HG03378 (cell line): ENCODE data around the gene TRIM66.

Experiments used
- ATAC-seq: cut with Tn5 transposase; IDR thresholded peaks from one replicate; pipeline ENCODE4 v1.9.1; 2021; ENCODE audit warnings: mild to moderate bottlenecking, moderate library complexity; ENCODE audit not compliant: unreplicated experiment

Gene TRIM66, protein sequence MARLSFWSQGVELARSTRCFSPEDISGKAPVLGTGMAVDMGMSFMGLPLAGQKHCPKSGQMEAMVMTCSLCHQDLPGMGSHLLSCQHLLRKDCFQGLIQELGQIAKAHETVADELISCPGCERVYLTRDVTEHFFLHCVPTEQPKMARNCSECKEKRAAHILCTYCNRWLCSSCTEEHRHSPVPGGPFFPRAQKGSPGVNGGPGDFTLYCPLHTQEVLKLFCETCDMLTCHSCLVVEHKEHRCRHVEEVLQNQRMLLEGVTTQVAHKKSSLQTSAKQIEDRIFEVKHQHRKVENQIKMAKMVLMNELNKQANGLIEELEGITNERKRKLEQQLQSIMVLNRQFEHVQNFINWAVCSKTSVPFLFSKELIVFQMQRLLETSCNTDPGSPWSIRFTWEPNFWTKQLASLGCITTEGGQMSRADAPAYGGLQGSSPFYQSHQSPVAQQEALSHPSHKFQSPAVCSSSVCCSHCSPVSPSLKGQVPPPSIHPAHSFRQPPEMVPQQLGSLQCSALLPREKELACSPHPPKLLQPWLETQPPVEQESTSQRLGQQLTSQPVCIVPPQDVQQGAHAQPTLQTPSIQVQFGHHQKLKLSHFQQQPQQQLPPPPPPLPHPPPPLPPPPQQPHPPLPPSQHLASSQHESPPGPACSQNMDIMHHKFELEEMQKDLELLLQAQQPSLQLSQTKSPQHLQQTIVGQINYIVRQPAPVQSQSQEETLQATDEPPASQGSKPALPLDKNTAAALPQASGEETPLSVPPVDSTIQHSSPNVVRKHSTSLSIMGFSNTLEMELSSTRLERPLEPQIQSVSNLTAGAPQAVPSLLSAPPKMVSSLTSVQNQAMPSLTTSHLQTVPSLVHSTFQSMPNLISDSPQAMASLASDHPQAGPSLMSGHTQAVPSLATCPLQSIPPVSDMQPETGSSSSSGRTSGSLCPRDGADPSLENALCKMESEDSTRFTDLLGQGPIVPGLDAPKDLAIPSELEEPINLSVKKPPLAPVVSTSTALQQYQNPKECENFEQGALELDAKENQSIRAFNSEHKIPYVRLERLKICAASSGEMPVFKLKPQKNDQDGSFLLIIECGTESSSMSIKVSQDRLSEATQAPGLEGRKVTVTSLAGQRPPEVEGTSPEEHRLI (N-terminal part only)

DNA sequence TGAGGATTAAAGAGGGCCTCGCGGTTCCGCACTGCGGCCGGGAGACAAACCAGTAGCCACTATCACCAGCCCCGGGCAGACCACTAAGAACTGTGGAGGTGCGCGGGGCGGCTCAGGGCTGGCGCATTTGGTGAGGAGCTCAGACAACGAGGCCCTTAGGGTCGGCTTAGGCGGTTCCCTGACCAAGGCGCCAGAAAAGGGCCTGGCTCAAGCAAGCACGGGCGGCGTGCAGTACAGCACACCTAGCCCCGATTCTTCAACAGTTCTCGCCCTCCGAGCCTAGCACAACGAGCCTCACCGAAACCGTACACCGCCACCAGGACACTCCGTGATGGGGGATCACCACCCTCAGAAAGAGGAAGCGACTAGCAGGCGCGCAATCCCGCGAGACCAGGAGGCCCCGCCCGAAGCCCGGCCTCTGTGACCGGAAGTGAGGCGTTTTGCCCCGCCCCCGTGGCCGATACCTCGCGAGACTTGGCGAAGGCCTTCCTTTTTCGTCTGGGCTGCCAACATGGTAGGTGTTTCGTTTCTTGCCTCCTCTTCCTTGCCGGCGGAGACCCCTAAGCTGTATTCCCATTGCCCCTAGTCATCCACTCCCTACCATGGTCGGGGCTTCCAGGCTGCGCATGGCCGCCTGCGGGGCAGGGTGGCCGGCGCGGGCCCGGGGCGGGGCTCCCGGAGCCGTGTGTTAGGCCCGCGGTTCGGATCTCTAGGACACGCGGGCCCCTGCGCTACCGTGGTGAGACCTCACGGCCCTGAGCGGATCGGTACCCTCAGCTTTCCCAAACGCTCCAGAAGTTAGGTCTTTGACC lies at the start of gene TRIM66, which contains the start of gene RPL27A:
TRIM66 (minus strand) TSS at position 363 of the 812 bp plus-strand sequence. CDS start 10,391 bp downstream, outside the sequence.
RPL27A (plus strand) TSS at position 490 of the 812 bp plus-strand sequence; CDS start at position 512, 22 bp downstream.
- peak; percentile 91 for ATAC-seq

DNA sequence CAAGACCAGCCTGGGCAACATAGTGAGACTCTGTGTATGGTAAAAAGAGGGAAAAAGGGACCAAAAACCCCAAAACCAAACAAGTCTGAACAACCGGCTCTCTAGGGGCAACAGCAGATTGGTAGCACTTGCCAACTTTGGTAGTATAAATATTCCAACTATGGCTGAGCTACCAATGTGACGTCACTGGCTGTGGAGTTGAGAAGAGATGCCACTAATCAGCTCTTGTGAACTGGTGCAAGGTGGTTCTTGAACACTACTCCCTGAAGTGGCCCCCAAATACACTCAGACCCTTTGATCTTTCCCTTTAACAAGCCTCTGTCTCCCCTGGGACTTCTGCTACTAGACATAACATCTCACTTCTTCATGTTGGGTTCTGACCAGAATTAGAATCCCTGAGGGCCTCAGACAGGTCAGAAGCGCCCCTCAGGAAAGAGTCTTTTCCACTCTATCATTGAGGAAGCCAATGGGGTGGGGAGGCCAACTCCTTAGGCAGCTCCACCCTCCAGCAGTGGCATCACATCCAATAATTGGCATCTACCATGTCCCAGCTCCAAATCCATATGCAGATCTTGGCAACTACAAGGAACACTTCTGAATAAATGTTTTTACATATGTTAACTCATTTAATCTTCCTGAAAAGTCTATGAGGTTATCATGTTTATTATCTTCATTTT lies 49.3 kb upstream of the TRIM66 start:
- no peak for ATAC-seq

DNA sequence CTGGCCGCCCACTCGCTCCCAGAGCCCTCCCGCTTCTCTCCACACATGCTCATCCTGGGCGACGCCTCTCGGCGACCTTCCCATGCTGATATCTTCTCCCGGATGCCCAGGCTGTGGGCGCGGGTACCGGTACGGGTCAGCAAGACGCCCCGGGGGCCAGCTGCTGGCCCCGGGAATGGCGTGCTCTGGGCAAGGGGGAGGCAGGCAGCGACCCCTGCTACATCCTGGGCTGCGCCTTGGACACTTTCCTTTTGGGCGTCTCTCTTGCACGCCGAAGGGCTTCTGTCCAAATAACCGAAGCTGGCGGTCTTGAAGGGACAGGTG lies 48.2 kb upstream of the TRIM66 start:
- no peak for ATAC-seq

DNA sequence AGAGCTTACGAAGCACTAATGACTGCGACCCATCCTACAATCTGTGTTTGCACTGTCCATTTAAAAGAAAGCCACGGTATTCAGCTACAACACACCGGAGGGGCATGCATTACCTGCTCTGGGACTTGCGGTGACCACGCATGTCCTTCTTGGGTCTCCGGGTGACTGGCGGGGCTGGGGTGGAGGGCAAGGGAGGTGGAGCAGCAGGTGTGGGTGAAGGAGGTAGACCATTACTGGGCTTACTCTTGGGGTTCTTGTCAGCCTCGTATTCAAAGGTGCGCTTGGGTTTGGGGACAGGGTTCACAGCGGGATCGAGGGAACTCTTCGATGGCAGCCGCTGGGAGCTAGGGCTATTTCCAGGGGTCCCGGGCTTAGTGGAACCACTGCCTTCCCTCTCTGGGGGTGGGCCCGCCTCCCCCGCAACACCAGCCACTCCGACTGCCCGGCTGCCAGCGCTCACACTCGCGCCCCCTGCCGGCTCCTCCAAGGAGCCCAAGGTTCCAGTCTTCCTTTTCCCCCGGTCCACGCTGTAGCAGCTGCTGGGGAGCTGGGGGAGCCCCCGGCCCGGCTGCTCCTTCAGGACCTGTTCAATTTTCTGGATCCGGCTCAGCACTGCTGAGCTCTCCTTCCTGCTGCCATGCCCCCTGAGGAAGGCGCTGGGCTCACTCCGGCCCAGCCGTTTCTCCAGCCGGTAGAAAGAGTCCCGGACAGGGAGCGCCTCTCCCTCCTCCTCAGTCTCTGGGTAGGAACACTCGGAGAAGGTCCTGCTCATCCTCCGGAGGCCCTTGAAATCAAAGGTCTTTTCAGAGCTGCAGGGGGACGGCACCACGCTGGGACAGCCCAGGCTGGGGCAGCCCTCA lies 47.6 kb upstream of the TRIM66 start:
- ATAC-seq, result no peak

DNA sequence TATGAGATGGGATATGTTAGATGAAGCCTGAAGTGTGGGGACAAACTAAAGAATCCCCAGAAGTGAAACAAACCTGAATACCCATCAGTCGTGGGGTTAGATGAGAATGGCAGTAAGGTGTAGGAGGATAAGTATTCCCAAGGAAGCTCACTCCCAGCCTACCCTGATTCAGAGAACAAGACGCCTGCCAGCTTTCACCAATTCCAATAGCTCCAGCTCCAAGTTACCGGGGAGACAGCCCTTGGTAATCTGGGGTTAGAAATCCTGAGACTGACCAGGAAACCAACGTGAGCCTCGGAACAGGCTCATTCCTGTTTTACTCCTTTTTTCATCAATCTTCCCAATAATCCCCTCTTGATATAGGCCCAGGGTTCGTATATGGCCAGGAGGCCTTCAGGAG lies 46.6 kb upstream of the TRIM66 start:
- ATAC-seq, result no peak

DNA sequence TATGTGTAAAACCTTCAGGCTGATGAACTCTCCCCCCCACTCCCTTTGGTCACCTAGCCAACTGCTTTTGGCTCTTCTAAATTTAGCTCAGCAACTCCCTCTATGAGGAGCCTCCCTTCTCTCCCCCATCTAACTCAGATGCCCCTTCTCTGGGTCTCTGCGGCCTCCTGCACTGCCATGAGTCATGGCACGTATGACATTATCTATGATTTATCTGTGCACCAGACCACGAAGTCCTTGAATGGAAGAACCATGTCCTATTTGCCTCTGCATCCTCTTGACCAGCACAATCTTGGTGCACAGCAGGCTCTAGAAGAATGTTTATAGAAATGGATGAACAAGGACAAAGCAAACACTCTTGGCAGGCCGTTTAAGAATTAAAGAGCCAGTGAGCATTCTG lies 46.1 kb upstream of the TRIM66 start:
- no peak for ATAC-seq

DNA sequence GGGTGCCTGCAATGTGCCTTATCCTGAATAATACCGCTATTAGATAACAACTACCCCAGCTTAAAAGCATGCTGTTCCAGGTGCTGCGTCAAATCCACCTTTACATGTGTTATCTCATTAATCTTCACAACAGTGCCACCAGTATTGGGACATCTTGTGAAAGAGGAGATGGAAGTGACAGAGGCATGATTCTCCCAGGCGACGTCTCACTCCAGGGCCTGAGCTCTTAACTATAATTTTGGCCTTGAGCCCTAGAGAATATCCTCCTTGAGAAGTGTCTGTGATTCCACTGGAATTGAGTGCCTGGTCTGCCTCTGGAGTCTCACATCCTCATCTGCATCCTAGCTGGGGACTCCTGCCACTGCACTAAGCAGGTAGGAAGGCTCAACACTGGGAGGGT lies 43.9 kb upstream of the TRIM66 start:
- no peak for ATAC-seq

DNA sequence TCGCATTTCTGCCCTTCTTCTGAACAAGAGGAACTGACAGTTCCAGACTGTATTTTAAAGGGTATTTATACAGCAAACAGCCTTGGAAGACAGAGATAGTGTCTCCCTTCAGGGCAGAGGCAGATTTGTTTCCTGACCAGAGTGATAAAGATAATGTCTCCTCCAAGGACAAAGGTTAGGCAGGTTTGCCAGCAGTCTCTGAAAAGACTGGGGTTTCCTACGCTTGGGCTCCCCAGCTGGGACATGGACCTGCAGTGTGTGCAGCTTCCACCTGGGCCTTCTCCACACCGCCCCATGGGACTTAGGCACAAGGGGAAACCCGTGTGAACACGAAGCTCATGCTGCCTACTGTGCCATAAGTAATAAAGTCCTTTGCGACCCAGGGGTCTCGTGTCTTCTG lies 42.2 kb upstream of the TRIM66 start:
- ATAC-seq, result no peak

DNA sequence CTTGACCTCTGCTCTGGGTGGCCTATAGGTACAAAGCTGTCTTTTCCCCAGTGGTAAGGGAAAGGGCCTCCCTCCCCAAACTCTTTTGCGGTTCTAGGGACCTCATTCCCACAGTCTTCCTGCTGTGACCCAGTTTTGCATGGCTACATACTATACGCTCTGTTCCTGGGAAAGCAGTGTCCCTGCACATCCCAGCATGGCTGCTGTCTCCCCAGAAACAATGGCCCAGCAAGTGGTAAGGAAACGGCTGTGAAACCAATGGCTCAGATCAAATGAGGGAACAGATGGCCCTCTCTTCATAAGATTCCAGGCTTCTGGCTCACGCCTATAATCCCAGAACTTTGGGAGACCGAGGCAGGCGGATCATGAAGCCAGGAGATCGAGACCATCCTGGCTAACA lies 41.2 kb upstream of the TRIM66 start:
- ATAC-seq, result no peak

DNA sequence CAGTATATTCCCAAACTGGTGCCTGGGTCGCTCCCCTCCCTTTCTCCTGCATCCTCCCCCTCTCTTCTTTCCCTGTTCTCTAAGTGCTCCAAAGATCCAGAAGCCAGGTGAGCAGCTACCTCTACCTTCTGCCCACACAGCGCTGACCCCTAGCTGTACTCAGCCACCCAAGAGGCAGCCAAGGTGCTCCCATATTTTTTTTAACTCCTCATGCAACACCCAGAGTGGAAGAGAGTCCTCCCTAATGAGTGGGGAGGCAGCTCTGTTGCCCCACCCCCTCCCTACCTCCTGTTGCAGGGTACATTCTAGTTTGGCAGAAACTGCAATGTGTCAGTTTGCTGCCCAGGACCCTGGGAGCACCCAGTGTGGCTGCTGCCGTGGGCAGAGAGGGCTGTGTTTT lies 40.3 kb upstream of the TRIM66 start:
- ATAC-seq, result no peak

DNA sequence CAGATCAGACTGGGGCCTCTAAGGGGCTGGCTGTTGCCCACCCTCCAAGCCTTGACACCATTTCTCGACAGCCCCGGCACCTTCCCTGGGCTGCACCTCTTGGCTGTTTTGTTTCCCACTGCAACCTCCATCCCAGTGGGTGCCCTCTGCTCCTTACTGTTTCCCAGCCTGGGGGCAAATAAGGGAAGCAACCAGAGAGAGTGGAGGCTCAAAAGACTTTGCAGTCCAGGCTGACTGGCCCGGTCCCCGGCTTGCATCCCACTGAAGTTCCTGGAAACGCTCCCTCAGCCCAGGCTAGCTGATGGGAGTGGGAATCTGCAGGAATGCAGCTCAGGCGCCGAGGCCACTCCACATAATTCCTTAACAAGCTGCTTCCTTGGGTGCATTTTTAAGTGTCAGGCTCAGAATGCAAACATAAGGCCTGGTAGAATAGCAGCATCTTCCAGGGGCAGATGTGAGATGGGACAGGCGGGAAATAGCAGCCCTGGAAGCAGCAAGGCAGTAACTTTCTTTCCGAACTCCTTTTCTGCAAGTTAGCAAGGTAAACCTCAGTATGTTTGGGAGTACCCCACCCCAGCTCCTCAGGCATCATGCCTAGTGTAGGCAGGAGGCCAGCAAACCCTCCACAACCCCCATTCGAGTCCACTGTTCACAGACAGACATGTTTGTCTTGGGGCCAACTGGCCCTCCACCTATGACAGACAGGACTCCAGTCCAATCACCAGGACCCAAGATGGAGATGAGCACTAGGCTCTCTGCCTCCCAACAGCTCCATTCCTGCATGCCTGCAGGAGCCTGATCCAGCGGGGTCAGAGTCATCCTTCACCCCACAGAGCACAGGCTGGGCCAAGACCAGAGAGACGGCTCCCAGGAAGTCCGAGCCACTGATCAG lies 39.4 kb upstream of the TRIM66 start:
- no peak for ATAC-seq

DNA sequence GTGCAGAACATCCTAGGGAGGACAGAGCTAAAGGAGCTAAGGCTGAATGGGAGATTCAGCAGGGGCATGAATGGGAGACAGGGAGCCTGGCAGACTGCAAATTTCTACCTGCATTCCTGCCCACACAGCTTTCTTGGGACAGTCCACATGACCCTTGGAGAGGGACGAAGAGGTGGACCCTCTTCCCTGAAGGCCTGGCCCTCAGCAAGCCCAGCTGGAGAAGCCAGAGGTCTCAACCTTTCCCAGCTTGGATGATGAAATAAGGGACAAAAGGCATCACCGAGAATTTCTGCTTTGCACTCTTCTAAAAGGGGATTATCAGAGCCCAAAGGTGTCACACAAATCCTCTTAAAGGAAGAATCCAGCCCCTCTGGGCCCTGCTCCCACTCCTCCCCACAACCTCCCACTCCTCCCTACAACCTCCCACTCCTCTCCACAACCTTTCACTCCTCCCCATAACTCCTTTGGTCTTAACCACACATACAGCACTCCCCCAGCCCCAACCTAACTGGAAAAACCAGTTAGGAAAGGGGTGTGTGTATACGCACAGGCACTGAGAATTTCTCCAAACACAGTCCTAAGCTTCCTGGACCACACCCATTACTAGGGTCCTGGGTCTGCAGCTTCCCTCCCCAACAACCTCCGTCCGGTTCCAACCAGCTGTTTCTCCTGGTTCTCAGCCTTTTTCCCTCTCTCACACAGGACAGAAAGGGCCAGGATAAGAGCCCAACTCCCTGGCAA lies 38.6 kb upstream of the TRIM66 start:
- no peak for ATAC-seq

DNA sequence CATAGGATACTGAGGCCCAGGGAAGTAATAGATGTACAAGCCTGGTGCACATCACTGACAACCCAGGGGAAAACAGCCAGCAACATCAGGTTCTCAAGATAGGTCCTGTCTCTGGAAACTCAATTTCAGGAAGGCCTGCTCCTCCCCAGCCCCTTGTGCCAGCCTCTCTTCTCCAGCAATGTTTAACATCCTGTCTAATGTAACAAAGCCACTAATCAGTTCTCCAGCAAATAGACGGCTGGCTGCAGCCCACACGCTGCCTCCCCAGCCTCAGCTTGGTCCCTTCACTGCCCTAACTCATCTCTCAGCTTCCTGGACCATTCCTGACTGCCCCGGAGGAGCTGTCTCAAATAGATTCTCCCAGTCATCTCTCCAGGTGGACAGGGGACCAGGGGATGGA lies 37.9 kb upstream of the TRIM66 start:
- ATAC-seq, result no peak

DNA sequence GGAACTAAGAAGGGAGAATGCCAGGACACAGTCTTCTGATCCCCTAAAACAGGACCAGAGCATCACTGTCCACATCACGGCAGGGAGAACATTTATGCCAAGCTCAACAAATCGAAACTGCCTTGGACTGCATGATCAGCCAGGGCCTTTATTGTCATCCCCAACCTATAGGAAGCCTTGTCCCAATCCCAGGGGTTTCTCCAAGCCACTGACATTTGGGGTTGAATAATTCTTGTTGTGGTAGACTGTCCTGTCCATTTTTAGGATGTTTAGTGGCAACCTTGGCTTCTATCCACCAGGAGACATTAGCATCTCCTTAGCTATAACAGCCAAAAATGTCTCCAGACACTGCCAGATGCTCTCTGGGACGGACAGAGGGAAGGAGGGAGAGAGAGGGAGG lies 37.3 kb upstream of the TRIM66 start:
- no peak for ATAC-seq

DNA sequence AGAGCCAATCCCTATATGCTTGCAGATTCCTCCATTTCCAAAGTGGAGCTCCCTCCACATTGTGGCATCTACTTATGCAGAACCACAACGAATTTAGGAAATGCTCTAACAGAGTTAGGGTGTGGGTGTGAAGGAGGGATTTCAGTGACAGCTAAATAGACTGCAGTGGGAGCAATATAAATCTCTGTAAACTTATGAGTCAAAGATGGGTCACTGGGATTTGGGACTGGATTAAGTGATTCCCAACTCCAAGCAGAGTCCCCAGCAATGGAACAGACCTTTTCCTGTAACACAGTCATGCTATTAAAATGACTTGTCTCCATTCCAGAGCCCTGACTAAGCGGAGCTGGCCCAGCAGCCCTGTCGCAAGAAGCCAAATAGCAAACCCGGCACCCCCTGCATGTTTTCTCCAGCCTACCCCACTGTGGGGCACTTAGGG lies 36.8 kb upstream of the TRIM66 start:
- ATAC-seq, result no peak

DNA sequence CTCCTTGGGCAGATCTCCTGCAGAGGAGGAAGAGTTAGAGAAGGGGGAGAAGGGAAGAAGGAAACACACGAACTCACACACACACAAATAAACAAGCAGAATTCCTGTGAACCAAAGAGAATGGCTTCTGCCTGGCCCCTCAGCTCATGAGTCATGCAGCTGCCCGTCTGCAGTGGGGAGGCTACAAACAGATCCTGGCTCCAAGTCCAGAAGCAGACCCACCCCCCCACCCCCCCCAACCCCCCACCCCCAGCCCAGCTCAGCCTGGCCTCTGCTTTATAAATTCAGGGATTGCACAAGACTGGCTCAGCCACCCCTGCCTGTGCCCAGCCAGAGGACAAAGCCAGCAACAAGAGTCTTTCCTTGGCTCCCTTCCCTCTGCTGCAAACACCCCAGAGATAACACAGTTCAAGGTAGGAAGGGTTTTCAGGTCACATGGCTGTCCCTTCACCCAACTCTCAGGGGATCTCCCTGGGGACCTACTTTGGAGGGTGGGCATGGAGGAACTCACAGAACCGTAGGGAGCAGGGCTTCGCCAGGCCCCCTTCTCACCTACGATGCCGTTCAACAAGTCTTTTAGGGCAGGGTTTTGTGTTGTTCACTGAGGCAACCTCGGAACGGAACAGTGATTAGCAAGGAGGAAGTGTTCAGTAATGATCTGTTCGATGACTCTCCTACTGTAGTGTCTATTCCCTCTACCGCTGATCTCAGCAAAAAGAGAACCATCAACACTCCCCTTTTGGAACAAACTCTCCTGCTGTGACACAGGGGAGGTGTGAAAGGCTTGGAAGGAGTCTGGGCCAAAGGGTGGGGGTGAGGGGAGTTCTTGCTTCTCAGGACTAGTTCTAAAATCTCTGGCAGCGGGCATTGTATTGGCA lies 35.6 kb upstream of the TRIM66 start:
- ATAC-seq, result no peak

DNA sequence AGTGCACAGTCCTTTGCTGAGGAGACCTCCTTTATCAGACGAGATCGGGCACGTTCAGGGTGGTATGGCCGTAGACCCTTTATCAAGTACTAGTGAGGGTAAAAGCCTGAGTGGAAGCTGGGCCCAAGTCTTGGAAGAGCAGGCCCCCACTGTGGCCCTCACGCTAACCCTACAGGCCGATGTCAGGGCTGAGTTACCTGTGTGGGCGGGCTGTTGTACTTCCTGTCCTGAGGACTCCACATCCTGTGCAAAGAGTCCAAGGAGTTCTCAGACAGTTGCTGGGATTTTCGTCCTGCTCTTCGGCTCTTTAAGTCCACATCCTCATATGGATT lies 35.0 kb upstream of the TRIM66 start:
- ATAC-seq, result no peak
